GM12878 (cell line): ENCODE results near the gene SH2D2A. TPM values are rescaled to one million over a fixed set of nuclear protein-coding genes. Genes with fewer than 3 reads are reported as not detected.

ENCODE experiments used
- ATAC-seq: fragments of 200-7000 bp; cut with Tn5 transposase; 3 replicates; pipeline ENCODE4 v1.9.1; 2020; ENCODE audit warnings: mild to moderate bottlenecking, moderate library complexity
- BruUV-seq: library from RNA; stranded (reverse); fragments of 400-500 nt; replicated peaks from 2 replicates; lab custom pipeline; 2021; lab: Mats Ljungman, UMichigan
- CTCF ChIA-PET: fragments of 300-600 bp; sonication (Branson Sonifier 250); formaldehyde crosslinking; extraction: SDS; loops from one replicate; lab custom pipeline; 2021; ENCODE audit warnings: inconsistent platforms; lab: Yijun Ruan, JAX
- POLR2A ChIA-PET: fragments of 350-600 bp; formaldehyde crosslinking; extraction: SDS; loops from one replicate; lab custom pipeline; 2021; ENCODE audit warnings: inconsistent platforms; lab: Charles Lee
- RAD21 ChIA-PET: fragments of 300-600 bp; sonication (Branson Sonifier 250); formaldehyde crosslinking; loops from one replicate; lab custom pipeline; 2023; ENCODE audit warnings: antibody characterized with exemption; ENCODE audit not compliant: unreplicated experiment; lab: Charles Lee
- SMC1A ChIA-PET: fragments of 300-600 bp; sonication (Branson Sonifier 250); formaldehyde crosslinking; loops from one replicate; lab custom pipeline; 2023; ENCODE audit not compliant: unreplicated experiment, uncharacterized antibody; lab: Charles Lee
- DNase-seq: peaks from one replicate; pipeline ENCODE4 v3.0.0-alpha.2; 2011; ENCODE audit warnings: low read depth, low spot score
- FAIRE-seq: peaks from 3 replicates; lab custom pipeline; 2011; peaks lifted over from hg19 to GRCh38; lab: Jason Lieb, UNC
- H2AFZ ChIP-seq: 2 replicates; pipeline ENCODE4 v1.6.0; 2011; ENCODE audit warnings: low read depth, low read length, control low read depth; ENCODE audit not compliant: control insufficient read depth
- H3K27ac ChIP-seq: 2 replicates; pipeline ENCODE4 v1.5.1; 2011; ENCODE audit warnings: control low read depth; ENCODE audit not compliant: control insufficient read depth, insufficient read depth
- H3K27me3 ChIP-seq, 2 experiments: replicated peaks in 1 of 2; 2 replicates each; pipeline versions ENCODE4 v1.6.0 to v1.6.1; 2011; ENCODE audit warnings: low read length in 1 of 2; ENCODE audit not compliant: control insufficient read depth in 2 of 2, insufficient read depth in 2 of 2
- H3K36me3 ChIP-seq, 2 experiments: 2 replicates each; pipeline ENCODE4 v1.5.1; 2011; ENCODE audit warnings: low read length in 1 of 2; ENCODE audit not compliant: control insufficient read depth in 2 of 2, insufficient read depth in 2 of 2
- H3K4me1 ChIP-seq: 2 replicates; pipeline ENCODE4 v1.6.1; 2011; ENCODE audit warnings: mild to moderate bottlenecking, low read length, moderate library complexity, mixed read lengths; ENCODE audit not compliant: control insufficient read depth, insufficient read depth
- H3K4me2 ChIP-seq: 2 replicates; pipeline ENCODE4 v1.6.0; 2011; ENCODE audit warnings: control low read depth; ENCODE audit not compliant: control insufficient read depth, insufficient read depth
- H3K4me3 ChIP-seq: fragments of 200-600 bp; sonication (generic); 2 replicates; pipeline ENCODE4 v1.5.1; 2016
- H3K79me2 ChIP-seq: 2 replicates; pipeline ENCODE4 v1.6.0; 2011; ENCODE audit warnings: low read length; ENCODE audit not compliant: control insufficient read depth, insufficient read depth
- H3K9ac ChIP-seq: 2 replicates; pipeline ENCODE4 v1.8.0; 2011; ENCODE audit warnings: low read length, control low read depth, mixed read lengths; ENCODE audit not compliant: control insufficient read depth, insufficient read depth
- H3K9me3 ChIP-seq: replicated peaks from 3 replicates; pipeline ENCODE4 v1.5.1; 2011; ENCODE audit warnings: mild to moderate bottlenecking, low read length; ENCODE audit not compliant: control insufficient read depth, insufficient read depth
- H4K20me1 ChIP-seq: 2 replicates; pipeline ENCODE4 v1.6.0; 2011; ENCODE audit not compliant: control insufficient read depth, insufficient read depth
- ATF7 ChIP-seq: fragments of 450-650 bp; IDR thresholded peaks from 2 replicates; pipeline ENCODE4 v1.6.1; 2016; ENCODE audit warnings: low read depth, mild to moderate bottlenecking
- BMI1 ChIP-seq: fragments of 450-650 bp; IDR thresholded peaks from 2 replicates; pipeline ENCODE4 v1.6.1; 2016; ENCODE audit warnings: mild to moderate bottlenecking, moderate library complexity, borderline replicate concordance
- BRCA1 ChIP-seq: IDR thresholded peaks from 2 replicates; pipeline ENCODE4 v1.6.1; 2011; ENCODE audit warnings: low read depth, low read length, improper control_type of control experiment
- CBFB ChIP-seq: IDR thresholded peaks from 2 replicates; pipeline ENCODE4 v1.6.1; 2016; ENCODE audit warnings: antibody characterized with exemption, low read depth
- ETV6 ChIP-seq, 2 experiments: fragments of 450-650 bp in 1 of 2; IDR thresholded peaks in 1 of 2; conservative IDR thresholded peaks in 1 of 2; 2 replicates each; pipeline ENCODE4 v1.6.1; 2014; ENCODE audit warnings: antibody characterized with exemption in 1 of 2, borderline replicate concordance in 1 of 2, low read depth in 1 of 2, mild to moderate bottlenecking in 1 of 2, moderate library complexity in 1 of 2
- HDGF ChIP-seq: fragments of 450-650 bp; IDR thresholded peaks from 2 replicates; pipeline ENCODE4 v1.6.1; 2016; ENCODE audit warnings: antibody characterized with exemption
- NRF1 ChIP-seq: conservative IDR thresholded peaks from 2 replicates; pipeline ENCODE4 v1.6.1; 2011; ENCODE audit warnings: mild to moderate bottlenecking, low read depth, low read length, improper control_type of control experiment
- POLR2A ChIP-seq: IDR thresholded peaks from 2 replicates; pipeline ENCODE4 v1.6.1; 2011; ENCODE audit warnings: low read depth, mild to moderate bottlenecking, low read length
- REST ChIP-seq: IDR thresholded peaks from 2 replicates; pipeline ENCODE4 v1.6.1; 2012; ENCODE audit warnings: mild to moderate bottlenecking, low read depth, low read length
- TCF12 ChIP-seq: IDR thresholded peaks from 2 replicates; pipeline ENCODE4 v1.6.1; 2011; ENCODE audit warnings: low read depth, mild to moderate bottlenecking, low read length
- ZBED1 ChIP-seq: IDR thresholded peaks from 2 replicates; pipeline ENCODE4 v1.6.1; 2016; ENCODE audit warnings: borderline replicate concordance
- ZZZ3 ChIP-seq: IDR thresholded peaks from 2 replicates; pipeline ENCODE4 v1.6.1; 2011; ENCODE audit warnings: low read depth; ENCODE audit not compliant: control insufficient read depth, insufficient read length
- WGBS: methylation state at CpG from one replicate; pipeline ENCODE4 v1.1.6; 2016; ENCODE audit warnings: low lambda C conversion rate; ENCODE audit not compliant: insufficient replicate concordance, insufficient coverage; ENCODE audit errors: missing lambda C conversion rate; 5-methylcytosine and 5-hydroxymethylcytosine counted together
- in situ Hi-C: fragments of 300-500 bp; cut with MboI; formaldehyde crosslinking; loops from 9 replicates; pipeline ENCODE4 v1.14.3; 2018; ENCODE audit warnings: mixed read lengths
- intact Hi-C: fragments of 100-400 bp; cut with micrococcal nuclease; formaldehyde crosslinking; loops from one replicate; pipeline ENCODE4 v1.14.2; 2022; ENCODE audit not compliant: unreplicated experiment
- polyA plus RNA-seq, 11 experiments: library from polyadenylated mRNA; depleted of rRNA in 4 of 11; unstranded in 6 of 11; stranded (reverse) in 5 of 11; fragments of >200 nt; fragmentation: Nextera tagmentation in 4 of 11; fragmentation: Illumina TruSeq in 1 of 11; extraction: Ambion mirVana in 4 of 11; extraction: Trizol in 1 of 11; gene quantifications; 1 replicate in 1 of 11; 2 replicates in 10 of 11; pipeline versions ENCODE4 v1.2.1 to v1.2.3, GENCODE V29; 2011 to 2016; ENCODE audit warnings: inconsistent platforms in 2 of 11, missing spikeins in 2 of 11, low read depth in 1 of 11
- total RNA-seq, 4 experiments: library from RNA; depleted of rRNA in 3 of 4; stranded (reverse); fragments of >200 nt in 3 of 4; fragmentation: Illumina TruSeq in 1 of 4; extraction: Trizol in 1 of 4; gene quantifications; 2 replicates each; pipeline versions ENCODE4 v1.2.1 to v1.2.3, GENCODE V29; 2013 to 2021

Gene SH2D2A
- total and polyA plus RNA-seq, 10 of the 15 experiments (the other 5 are each of a cell fraction or from before 2014, with no cell fraction given) = 0.72 to 15.9 (median 7.0) TPM

GRCh38 chr1:156836892-156837291 is 20.2 kb upstream of the SH2D2A start:
- no peak overlapping the region for H3K27ac ChIP-seq
- DNase-seq (no peak), ATAC-seq (no peak), FAIRE-seq (no peak)
- no peak overlapping the region for H2AFZ ChIP-seq
- in situ Hi-C loops (no loop called here), intact Hi-C loops (loop anchor here (5.0 kb wide), 1 partner anchor 40 kb away; no protein-coding TSS in a partner anchor)
- TF ChIP-seq BRCA1 = no peak
- no peak for TF ChIP-seq ZBED1
- TF ChIP-seq HDGF = no peak
- no peak for TF ChIP-seq ATF7
- H3K27me3 ChIP-seq = no peaks in the 10 kb centered on the region; a peak in 1 of 4 replicates
- H3K36me3 ChIP-seq = no peaks in the 10 kb centered on the region
- peak overlapping the region; percentile 90; the same call in 1 of the 2 replicates for H3K4me2 ChIP-seq
- H3K4me1 ChIP-seq = peaks cover 24% of the 10 kb centered on the region
- H3K9me3 ChIP-seq = no peaks in the 10 kb centered on the region
- WGBS = 76% methylated on average over 4 of the region's 4 CpGs
- no peak overlapping the region for H3K4me3 ChIP-seq
- H4K20me1 ChIP-seq = 0 out of 2 replicates have a peak, but pooled peaks cover 2% of the 10 kb centered on the region
- BruUV-seq = no TSS peak
- CTCF ChIA-PET = interaction anchor here (0.6 to 6.9 kb wide), 19 partner anchors 8 to 771 kb away, joined by 3 to 248 read pairs (median 8); partner anchors contain the start of genes INSRR, ISG20L2, METTL25B and NTRK1
- POLR2A ChIA-PET = interaction anchor here (0.6 to 2.8 kb wide), 5 partner anchors 11 to 207 kb away, joined by 3 to 9 read pairs (median 4); partner anchors contain the start of genes ISG20L2, METTL25B and NTRK1
- SMC1A ChIA-PET = interaction anchor here (0.6 to 6.8 kb wide), 12 partner anchors 20 to 225 kb away, joined by 3 to 123 read pairs (median 6); partner anchors contain the start of genes INSRR, ISG20L2, METTL25B and NTRK1
- H3K79me2 ChIP-seq = no peaks in the 10 kb centered on the region
- no peak overlapping the region for H3K9ac ChIP-seq
- RAD21 ChIA-PET = interaction anchor here (0.7 to 6.1 kb wide), 9 partner anchors 15 to 147 kb away, joined by 3 to 113 read pairs (median 8); partner anchors contain the start of genes INSRR, ISG20L2, METTL25B and NTRK1

- H3K79me2 ChIP-seq = no peaks in the 10 kb centered on the region
- H3K36me3 ChIP-seq = no peaks in the 10 kb centered on the region
- peak; percentile 55 for DNase-seq
- H4K20me1 ChIP-seq = 0 out of 2 replicates have a peak, but pooled peaks cover 2% of the 10 kb centered on the region
- SMC1A ChIA-PET = interaction anchor here (0.6 to 6.8 kb wide), 10 partner anchors 19 to 226 kb away, joined by 3 to 123 read pairs (median 6); partner anchors contain the start of genes INSRR, ISG20L2, METTL25B and NTRK1
- RAD21 ChIA-PET = interaction anchor here (1.0 to 6.1 kb wide), 7 partner anchors 19 to 109 kb away, joined by 3 to 113 read pairs (median 10); partner anchors contain the start of genes INSRR, ISG20L2, METTL25B and NTRK1
- POLR2A ChIA-PET = interaction anchor here (1.0 to 2.4 kb wide), 4 partner anchors 11 to 108 kb away, joined by 3 to 8 read pairs (median 3); partner anchors contain the start of genes ISG20L2, METTL25B and SH2D2A
- H2AFZ ChIP-seq = peak overlapping the region; percentile 41; the same call in 1 of the 2 replicates
- peak; percentile 71 for FAIRE-seq
- intact Hi-C loops = loop anchor here (5.0 kb wide), 1 partner anchor 39 kb away; no protein-coding TSS in a partner anchor
- 4% methylated on average over 5 of the region's 5 CpGs for WGBS
- ATAC-seq = peak; percentile 87
- H3K27me3 ChIP-seq = no peaks in the 10 kb centered on the region; a peak in 1 of 4 replicates
- H3K9me3 ChIP-seq = no peaks in the 10 kb centered on the region
- in situ Hi-C loops = no loop called here
- no peak overlapping the region for H3K4me3 ChIP-seq
- peak overlapping the region; percentile 30; the same call in 1 of the 2 replicates for H3K9ac ChIP-seq
- H3K4me2 ChIP-seq = peak overlapping the region; percentile 90
- H3K4me1 ChIP-seq = peaks cover 24% of the 10 kb centered on the region
- H3K27ac ChIP-seq = peak overlapping the region; percentile 35
- BruUV-seq = no TSS peak
- CTCF ChIA-PET = interaction anchor here (0.6 to 6.9 kb wide), 14 partner anchors 10 to 771 kb away, joined by 3 to 248 read pairs (median 22); partner anchors contain the start of genes INSRR, ISG20L2, METTL25B and NTRK1
- TF ChIP-seq TCF12 = peak; percentile 93
- TF ChIP-seq ZZZ3 = no peak
- no peak for TF ChIP-seq REST
- no peak for TF ChIP-seq BMI1
- TF ChIP-seq ETV6 (conservative IDR thresholded peaks at IDR 0.05 in 1 of 2, IDR thresholded peaks at IDR 0.05 in 1 of 2; ENCODE audit: borderline replicate concordance in 1 of 2, low read depth in 1 of 2) = peak in 1 of 2 experiments; percentile 61; a peak in 1 of 4 replicates
- no peak for TF ChIP-seq CBFB
- no peak for TF ChIP-seq NRF1
- no peak for TF ChIP-seq POLR2A
These were observed 19.5 kb upstream of the SH2D2A start for GRCh38 chr1:156836041-156836654.
